ENCODE data around the gene TRPV4. TPM values are rescaled to one million over a fixed set of nuclear protein-coding genes. Genes with fewer than 3 reads are reported as not detected.

Gene TRPV4
- total RNA-seq, 1 donor from 2014 or later: 5.6 TPM

DNA sequence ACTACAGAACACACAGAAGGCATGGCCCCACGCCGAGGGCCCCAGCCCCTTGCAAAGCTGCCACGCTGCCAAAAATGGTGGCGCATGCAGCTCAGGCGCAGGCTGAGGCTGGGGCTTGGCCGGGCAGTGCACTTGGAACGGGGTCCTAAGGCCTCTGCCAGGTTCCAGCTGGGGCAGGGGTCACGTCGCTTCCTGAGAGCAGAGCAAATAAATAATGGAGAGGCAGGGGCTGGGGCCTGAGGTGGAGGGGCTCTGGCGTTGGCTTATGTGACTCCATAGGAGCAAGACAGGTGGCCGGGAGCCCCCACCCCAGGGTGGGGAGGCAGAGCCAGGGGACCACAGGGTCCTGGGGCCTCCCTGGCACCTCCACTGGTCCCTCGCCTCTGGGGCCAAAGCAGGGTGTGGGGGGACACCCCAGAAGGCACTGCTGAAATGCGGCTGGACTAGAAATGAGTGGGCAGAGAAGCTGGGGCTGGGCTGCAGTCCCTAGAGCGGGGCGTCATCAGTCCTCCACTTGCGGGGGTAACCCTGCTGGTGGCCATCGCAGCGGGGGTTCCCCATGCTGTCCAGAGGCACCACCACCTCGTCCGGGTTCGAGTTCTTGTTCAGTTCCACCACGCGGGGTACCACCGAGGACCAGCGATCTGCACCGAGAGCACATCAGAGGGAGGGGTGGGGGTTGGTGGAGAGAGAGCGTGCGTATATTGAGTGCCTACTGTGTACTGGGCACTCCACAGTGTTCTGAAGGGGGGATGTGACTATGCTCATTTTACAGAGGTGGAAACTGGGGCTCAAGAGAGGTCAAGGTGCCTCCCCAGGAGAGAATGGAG is 49.8 kb downstream of the TRPV4 start:
- no peaks in the 10 kb centered on the region for H3K36me3 ChIP-seq
- intact Hi-C loops (cut with DNase I): no loop called here
- H3K4me3 ChIP-seq: no peak overlapping the region
- H3K4me1 ChIP-seq: no peaks in the 10 kb centered on the region
- no peaks in the 10 kb centered on the region for H3K27me3 ChIP-seq
- no peak for DNase-seq (ENCODE audit: extremely low spot score in 2 of 2)
- TF ChIP-seq, protein P1, sequence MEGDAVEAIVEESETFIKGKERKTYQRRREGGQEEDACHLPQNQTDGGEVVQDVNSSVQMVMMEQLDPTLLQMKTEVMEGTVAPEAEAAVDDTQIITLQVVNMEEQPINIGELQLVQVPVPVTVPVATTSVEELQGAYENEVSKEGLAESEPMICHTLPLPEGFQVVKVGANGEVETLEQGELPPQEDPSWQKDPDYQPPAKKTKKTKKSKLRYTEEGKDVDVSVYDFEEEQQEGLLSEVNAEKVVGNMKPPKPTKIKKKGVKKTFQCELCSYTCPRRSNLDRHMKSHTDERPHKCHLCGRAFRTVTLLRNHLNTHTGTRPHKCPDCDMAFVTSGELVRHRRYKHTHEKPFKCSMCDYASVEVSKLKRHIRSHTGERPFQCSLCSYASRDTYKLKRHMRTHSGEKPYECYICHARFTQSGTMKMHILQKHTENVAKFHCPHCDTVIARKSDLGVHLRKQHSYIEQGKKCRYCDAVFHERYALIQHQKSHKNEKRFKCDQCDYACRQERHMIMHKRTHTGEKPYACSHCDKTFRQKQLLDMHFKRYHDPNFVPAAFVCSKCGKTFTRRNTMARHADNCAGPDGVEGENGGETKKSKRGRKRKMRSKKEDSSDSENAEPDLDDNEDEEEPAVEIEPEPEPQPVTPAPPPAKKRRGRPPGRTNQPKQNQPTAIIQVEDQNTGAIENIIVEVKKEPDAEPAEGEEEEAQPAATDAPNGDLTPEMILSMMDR (IDR thresholded peaks at IDR 0.05): no peak
- TF ChIP-seq POLR2AphosphoS5 (IDR thresholded peaks at IDR 0.05; ENCODE audit: insufficient read depth in 1 of 2, low read depth in 1 of 2): no peak
- TF ChIP-seq POLR2A (IDR thresholded peaks at IDR 0.05): no peak
- no peak overlapping the region for H3K27ac ChIP-seq
- H3K9me3 ChIP-seq: no peaks in the 10 kb centered on the region

DNA sequence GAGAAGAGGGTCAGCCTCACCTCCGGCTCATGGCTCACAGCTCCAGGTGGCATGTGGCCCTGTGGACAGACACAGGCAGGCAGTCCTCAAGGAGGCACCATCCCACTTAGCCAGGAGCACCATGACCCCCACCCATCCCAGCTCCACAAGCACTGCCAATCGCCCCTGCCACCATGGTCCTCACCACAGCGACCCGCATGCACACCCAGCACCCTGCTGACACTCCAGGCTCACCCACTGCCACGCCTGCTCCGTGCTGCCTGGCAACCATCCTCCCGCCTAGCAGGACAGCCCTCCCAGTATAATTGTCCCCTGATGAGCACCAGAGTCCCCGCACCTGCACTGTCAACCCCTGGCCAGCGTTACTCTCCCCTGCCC is 50.9 kb downstream of the TRPV4 start:
- Histone ChIP-seq H3K27me3 (no peaks in the 10 kb centered on the region), H3K36me3 (no peaks in the 10 kb centered on the region), H3K4me1 (no peaks in the 10 kb centered on the region), H3K9me3 (no peaks in the 10 kb centered on the region), H3K4me3 (no peak overlapping the region), H3K27ac (no peak overlapping the region)
- intact Hi-C loops (cut with DNase I): no loop called here
- no peak for DNase-seq (ENCODE audit: extremely low spot score in 2 of 2)
- TF ChIP-seq, protein P1 (IDR thresholded peaks at IDR 0.05): no peak
- no peak for TF ChIP-seq POLR2AphosphoS5 (IDR thresholded peaks at IDR 0.05; ENCODE audit: insufficient read depth in 1 of 2, low read depth in 1 of 2)
- TF ChIP-seq POLR2A (IDR thresholded peaks at IDR 0.05): no peak

DNA sequence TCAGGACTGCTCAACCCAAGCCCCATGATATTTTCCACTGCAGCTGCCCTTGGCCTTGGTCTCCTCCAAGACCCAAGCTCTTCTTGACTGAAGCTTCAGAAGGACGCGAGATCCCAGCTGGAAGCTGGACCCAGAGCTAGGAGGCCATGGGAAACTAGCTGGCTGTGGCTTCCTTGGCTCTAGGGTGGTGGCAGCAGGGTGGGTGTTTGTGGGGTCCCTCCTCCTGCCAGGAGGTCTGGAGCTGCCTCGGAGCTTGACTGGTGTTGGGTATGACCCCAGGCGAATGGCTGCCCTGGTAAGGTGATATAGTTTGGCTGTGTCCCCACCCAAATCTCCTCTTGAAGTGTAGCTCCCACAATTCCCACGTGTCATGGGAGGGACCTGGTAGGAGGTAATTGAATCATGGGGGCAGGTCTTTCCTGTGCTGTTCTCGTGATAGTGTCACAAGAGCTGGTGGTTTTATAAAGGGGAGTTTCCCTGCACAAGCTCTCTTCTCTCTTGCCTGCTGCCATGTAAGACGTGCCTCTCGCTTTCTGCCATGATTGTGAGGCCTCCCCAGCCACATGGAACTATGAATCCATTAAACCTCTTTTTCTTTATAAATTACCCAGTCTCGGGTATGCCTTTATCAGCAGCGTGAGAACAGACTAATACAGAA is 51.4 kb downstream of the TRPV4 start:
- Histone ChIP-seq H3K27me3 (no peaks in the 10 kb centered on the region), H3K27ac (no peak overlapping the region), H3K36me3 (no peaks in the 10 kb centered on the region), H3K9me3 (no peaks in the 10 kb centered on the region), H3K4me1 (no peaks in the 10 kb centered on the region), H3K4me3 (no peak overlapping the region)
- intact Hi-C loops (cut with DNase I): no loop called here
- DNase-seq (ENCODE audit: extremely low spot score in 2 of 2): no peak
- TF ChIP-seq POLR2AphosphoS5 (IDR thresholded peaks at IDR 0.05; ENCODE audit: insufficient read depth in 1 of 2, low read depth in 1 of 2) (no peak), POLR2A (IDR thresholded peaks at IDR 0.05) (no peak)
- TF ChIP-seq, protein P1 (IDR thresholded peaks at IDR 0.05): no peak

DNA sequence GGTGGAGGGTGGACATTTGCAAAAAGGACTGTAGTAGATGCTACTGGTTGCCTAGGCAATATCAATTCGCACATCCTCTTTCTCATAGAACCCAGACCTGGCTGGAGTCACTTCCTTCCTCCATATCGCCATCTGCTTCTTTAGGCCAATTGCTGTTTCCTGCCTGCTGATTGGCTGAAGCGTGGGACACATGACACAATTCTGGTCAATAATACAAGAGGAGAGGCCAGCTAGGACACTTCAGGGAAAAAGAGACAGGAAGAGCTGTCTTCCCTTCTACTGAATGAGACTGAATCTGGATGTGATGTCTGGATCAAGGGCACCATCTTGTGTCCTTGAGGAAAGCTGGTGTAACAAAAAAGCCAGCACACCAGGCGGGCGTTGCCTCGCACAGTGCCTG is 53.8 kb downstream of the TRPV4 start:
- H3K27me3 ChIP-seq: no peaks in the 10 kb centered on the region
- no peak overlapping the region for H3K4me3 ChIP-seq
- DNase-seq (ENCODE audit: extremely low spot score in 2 of 2): no peak
- TF ChIP-seq, protein P1 (IDR thresholded peaks at IDR 0.05): no peak
- TF ChIP-seq POLR2AphosphoS5 (IDR thresholded peaks at IDR 0.05; ENCODE audit: insufficient read depth in 1 of 2, low read depth in 1 of 2) (no peak), POLR2A (IDR thresholded peaks at IDR 0.05) (no peak)
- H3K4me1 ChIP-seq: no peaks in the 10 kb centered on the region
- no peak overlapping the region for H3K27ac ChIP-seq
- no peaks in the 10 kb centered on the region for H3K9me3 ChIP-seq
- intact Hi-C loops (cut with DNase I): loop anchor here (5.0 to 10.0 kb wide), 2 partner anchors 182 to 255 kb away; no protein-coding TSS in a partner anchor
- H3K36me3 ChIP-seq: no peaks in the 10 kb centered on the region

DNA sequence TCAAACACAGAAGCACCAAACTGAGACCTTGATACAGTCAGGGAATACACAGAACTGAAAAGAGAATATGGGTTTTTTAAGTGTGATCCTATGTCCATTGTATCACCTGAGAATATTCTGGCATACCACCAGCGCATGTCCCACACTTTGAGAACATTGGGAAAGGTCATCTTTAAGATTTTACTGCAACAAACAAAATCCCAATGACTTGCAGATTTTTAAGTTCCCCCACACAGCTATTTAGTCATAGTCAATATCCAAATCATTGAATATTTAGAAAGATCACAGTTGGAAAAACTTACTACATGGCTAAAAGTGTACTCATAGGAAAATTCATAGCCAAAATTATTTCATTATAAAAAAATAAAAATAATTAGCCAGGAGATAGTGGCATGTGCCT is 54.5 kb downstream of the TRPV4 start:
- no peaks in the 10 kb centered on the region for H3K27me3 ChIP-seq
- H3K27ac ChIP-seq: no peak overlapping the region
- intact Hi-C loops (cut with DNase I): loop anchor here (5.0 to 10.0 kb wide), 2 partner anchors 181 to 254 kb away; no protein-coding TSS in a partner anchor
- TF ChIP-seq POLR2AphosphoS5 (IDR thresholded peaks at IDR 0.05; ENCODE audit: insufficient read depth in 1 of 2, low read depth in 1 of 2): no peak
- TF ChIP-seq, protein P1 (IDR thresholded peaks at IDR 0.05): no peak
- no peak for TF ChIP-seq POLR2A (IDR thresholded peaks at IDR 0.05)
- H3K4me3 ChIP-seq: no peak overlapping the region
- no peaks in the 10 kb centered on the region for H3K4me1 ChIP-seq
- H3K36me3 ChIP-seq: no peaks in the 10 kb centered on the region
- DNase-seq (ENCODE audit: extremely low spot score in 2 of 2): no peak
- no peaks in the 10 kb centered on the region for H3K9me3 ChIP-seq

Measured in vagina (tissue), 2 donors.